Mononuclear cell (primary cell): ENCODE results near the gene CRKL. TPM values are rescaled to one million over a fixed set of nuclear protein-coding genes. Genes with fewer than 3 reads are reported as not detected.
"Not testable (repeated sequence)": the region's sequence is repeated elsewhere in the genome, so short reads cannot be mapped to it uniquely, and the experiment has no call there.

ENCODE experiments used
- H3K27me3 ChIP-seq: 2 replicates; pipeline ENCODE4 v1.6.0; 2011; ENCODE audit warnings: low read length, control low read depth; ENCODE audit not compliant: insufficient read depth
- H3K4me1 ChIP-seq: 2 replicates; pipeline ENCODE4 v1.5.1; 2011; ENCODE audit warnings: mild to moderate bottlenecking, low read length, control low read depth; ENCODE audit not compliant: insufficient read depth
- H3K4me3 ChIP-seq: 2 replicates; pipeline ENCODE4 v1.5.1; 2011; ENCODE audit warnings: mild to moderate bottlenecking, low read length, moderate library complexity
- H3K9me3 ChIP-seq: 2 replicates; pipeline ENCODE4 v1.5.1; 2011; ENCODE audit warnings: low read depth, mild to moderate bottlenecking, control low read depth, low read length
- total RNA-seq: library from RNA; depleted of rRNA; stranded (reverse); fragments of >200 nt; gene quantifications from one replicate; pipeline ENCODE4 v1.2.3, GENCODE V29; 2012

The CRKL gene
- total RNA-seq, 1 donor: 51.9 TPM

DNA sequence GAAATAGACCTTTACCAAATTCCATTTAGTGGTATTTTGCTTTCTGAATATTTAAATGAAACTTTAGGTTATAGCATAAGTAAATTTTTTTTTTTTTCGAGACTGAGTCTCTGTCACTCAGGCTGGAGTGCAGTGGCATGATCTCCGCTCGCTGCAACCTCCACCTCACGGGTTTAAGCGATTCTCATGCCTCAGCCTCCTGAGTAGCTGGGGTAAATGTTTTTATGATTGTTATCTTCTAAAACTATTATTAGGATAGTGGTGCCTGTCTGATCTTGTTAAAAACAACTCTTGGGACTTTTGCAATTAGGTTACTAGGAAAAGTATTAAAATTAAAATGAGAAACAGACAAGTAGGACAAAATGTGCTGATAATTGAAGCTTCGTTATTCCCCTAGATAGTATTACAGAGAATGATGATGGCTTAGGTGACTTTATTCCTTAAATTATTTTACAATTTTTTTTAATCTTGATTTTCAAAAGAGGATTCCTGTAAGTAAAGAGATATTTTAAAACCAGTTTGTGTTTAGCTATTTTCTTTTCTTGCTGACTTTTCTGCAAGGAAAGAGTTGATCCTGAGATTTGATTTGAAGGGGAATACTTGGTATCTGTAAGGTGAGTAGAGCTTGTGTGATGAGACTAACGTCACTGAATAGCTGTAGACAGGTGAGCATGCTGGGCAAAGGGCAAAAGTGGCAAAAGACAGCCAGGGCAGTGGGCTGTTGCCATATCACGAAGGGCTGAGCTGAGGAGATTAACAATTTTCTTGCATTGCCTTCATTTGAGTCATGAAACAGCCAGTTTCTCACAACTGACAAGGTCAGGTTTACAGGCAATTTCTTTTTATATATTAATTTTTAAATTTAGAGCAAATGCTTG lies 20.8 kb downstream of the CRKL start:
- H3K27me3 ChIP-seq: no peaks in the 10 kb centered on the region
- no peaks in the 10 kb centered on the region for H3K9me3 ChIP-seq
- peaks cover 29% of the 10 kb centered on the region for H3K4me1 ChIP-seq
- H3K4me3 ChIP-seq: no peak overlapping the region

- peaks cover 35% of the 10 kb centered on the region for H3K4me1 ChIP-seq
- not testable (repeated sequence) for H3K4me3 ChIP-seq, H3K27me3 ChIP-seq, H3K9me3 ChIP-seq
Measured at GRCh38 chr22:20939457-20940185, 22.4 kb downstream of the CRKL start.

DNA sequence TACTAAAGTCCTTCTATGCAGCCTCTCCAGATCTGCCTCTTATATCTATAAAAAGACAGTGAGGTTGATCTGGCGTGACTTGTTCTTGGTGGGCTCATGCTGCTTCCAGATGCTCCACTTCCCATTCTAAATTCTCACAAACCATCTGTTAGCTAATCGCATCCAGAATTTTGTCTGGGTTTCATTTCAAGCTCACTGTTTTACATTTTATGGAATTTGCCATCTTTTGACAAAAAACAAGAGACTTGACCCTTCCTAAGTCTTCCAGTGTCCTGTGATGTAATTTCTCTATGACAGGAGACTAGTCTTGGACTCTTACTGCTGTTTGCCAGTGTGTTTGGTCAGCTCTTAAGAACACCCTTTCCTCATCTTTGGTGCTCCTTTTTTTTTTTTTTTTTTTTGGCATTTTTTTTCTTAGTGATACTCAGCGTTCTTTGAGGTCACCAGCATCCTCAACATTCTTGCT lies 23.0 kb downstream of the CRKL start:
- H3K4me3 ChIP-seq: no peak overlapping the region
- H3K4me1 ChIP-seq: peaks cover 38% of the 10 kb centered on the region
- H3K27me3 ChIP-seq: no peaks in the 10 kb centered on the region
- no peaks in the 10 kb centered on the region for H3K9me3 ChIP-seq

DNA sequence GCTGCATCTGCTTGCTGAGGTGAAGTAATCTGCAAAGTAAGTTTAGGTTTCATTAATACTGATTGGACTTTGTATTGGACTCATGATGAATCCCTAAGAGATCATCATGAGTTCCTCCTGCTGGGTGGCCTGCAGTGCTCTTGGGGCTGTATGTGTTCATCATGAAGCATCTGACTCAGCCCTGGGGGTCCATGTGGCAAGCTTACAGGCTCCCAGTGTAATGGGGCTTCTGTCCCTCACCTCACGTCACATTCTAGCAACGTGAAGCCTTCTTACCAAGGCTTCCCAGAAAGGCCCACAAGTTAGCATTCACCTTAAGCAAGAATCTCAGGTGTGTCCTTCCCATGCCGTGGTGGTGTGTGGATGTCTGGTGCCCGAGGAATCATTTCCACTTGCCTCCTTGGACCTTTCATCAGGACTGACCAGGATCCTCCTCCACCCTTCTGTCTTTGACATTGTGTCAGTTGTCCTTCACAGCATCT lies 23.7 kb downstream of the CRKL start:
- H3K9me3 ChIP-seq: no peaks in the 10 kb centered on the region
- H3K27me3 ChIP-seq: no peaks in the 10 kb centered on the region
- H3K4me1 ChIP-seq: peaks cover 38% of the 10 kb centered on the region
- H3K4me3 ChIP-seq: no peak overlapping the region

DNA sequence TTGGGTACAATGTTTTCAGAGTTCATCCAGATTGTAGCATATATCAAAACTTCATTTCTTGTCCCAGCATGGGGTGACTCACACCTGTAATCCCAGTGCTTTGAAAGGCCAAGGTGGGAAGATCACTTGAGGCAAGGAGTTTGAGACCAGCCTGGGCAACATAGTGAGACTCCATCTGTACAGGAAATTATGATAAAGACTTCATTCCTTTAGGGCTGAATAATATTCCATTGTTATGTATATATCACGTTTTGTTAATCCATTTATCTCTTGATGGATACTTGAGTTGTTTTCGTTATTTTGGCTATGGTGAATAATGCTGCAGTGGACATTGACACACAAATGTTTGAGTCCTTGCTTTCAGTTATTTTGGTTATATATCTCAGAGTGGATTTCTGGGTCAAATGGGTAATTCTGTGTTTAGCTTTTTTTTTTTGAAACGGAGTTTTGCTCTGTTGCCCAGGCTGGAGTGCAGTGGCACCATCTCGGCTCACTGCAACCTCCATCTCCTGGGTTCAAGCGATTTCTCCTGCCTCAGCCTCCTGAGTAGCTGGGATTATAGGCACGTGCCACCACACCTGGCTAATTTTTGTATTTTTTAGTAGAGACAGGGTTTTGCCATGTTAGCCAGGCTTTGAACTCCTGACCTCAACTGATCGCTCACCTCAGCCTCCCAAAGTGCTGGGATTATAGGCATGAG lies 25.1 kb downstream of the CRKL start:
- peaks cover 30% of the 10 kb centered on the region for H3K4me1 ChIP-seq
- H3K9me3 ChIP-seq, H3K27me3 ChIP-seq, H3K4me3 ChIP-seq: not testable (repeated sequence)

DNA sequence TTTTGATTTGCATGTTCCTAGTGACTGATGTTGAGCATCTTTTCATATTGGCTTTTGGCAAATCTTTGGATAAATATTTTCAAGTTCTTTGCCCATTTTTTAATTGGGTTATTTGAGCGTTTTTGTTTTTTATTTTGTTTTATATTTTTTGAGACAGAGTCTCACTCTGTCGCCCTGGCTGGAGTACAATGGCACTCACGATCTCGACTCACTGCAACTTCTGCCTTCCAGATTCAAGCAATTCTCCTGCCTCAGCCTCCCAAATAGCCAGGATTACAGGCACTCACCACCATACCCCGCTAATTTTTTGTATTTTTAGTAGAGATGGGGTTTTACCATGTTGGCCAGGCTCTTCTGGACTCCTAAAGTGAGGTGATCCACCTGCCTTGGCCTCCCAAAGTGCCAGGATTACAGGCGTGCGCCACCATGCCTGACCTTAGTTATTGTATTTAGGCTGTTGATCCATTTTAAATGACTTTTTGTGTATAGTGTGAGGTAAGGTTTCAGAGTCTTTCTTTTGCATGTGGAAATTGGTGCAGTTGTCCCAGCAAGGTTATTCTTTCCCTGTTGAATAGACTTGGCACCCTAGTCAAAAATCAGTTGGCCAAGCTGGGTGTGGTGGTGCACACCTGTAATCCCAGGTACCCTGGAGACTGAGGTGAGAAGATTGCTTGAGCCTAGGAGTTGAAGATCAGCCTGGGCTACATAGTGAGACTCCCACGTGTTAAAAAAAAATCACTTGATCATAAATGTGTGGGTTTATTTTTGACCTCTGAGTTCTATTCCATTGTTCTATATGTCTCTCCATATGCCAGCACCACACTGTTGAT lies 26.1 kb downstream of the CRKL start:
- Histone ChIP-seq H3K4me1 (peaks cover 25% of the 10 kb centered on the region), H3K9me3 (no peaks in the 10 kb centered on the region), H3K27me3 (no peaks in the 10 kb centered on the region), H3K4me3 (no peak overlapping the region)

- Histone ChIP-seq H3K27me3 (no peaks in the 10 kb centered on the region), H3K4me3 (no peak overlapping the region), H3K9me3 (no peaks in the 10 kb centered on the region), H3K4me1 (peaks cover 25% of the 10 kb centered on the region)
Measured at GRCh38 chr22:20944042-20944441, 26.8 kb downstream of the CRKL start.

GRCh38 chr22:20945578-20945934 lies 28.3 kb downstream of the CRKL start:
- Histone ChIP-seq H3K27me3 (no peaks in the 10 kb centered on the region), H3K4me1 (peaks cover 30% of the 10 kb centered on the region), H3K9me3 (no peaks in the 10 kb centered on the region), H3K4me3 (no peak overlapping the region)

DNA sequence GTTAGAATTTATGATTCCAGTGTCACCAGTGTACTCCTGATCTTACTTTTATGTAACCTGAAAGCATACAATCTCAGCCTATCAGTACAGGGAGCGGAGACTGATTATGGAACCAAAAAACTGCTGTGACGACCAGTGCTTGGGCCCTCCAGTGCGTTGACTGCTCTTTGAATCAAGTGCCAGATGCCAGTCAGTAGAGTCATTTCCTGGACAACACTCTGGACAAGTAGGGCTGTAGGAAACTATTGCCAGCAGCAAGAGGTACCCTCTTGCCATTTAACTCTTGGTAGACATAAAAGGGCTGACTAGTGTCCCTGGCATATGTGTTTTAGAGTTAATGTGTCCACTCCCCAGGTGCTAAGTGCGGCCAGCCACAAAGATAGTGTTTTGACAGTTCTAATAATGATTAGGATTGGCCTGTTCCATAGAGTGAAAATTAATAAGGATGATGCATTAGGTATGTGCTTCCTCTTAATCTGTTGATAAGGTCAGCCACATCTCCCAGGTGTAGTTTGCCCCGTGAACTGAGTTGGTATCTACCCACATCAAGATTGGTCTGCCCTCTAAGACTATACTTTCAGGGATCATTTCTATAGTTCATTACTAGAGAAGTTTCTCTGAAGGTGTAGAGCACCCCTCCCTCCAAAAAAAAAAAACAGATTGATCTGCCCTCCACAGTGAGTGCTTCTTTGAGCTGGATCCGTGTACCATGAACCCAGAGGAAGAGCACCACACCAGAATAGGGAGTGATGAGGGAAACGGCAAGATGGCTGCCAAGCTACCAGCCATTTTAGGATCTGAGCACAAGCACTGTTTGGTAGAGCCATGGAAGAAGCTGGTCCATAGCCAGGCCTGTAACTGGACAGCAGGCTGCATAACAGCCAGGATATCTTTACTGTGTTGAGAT lies 29.1 kb downstream of the CRKL start:
- Histone ChIP-seq H3K9me3 (no peaks in the 10 kb centered on the region), H3K27me3 (no peaks in the 10 kb centered on the region), H3K4me3 (no peak overlapping the region), H3K4me1 (peaks cover 24% of the 10 kb centered on the region)

GRCh38 chr22:20946991-20947390 lies 29.8 kb downstream of the CRKL start:
- no peak overlapping the region for H3K4me3 ChIP-seq
- no peaks in the 10 kb centered on the region for H3K9me3 ChIP-seq
- peaks cover 20% of the 10 kb centered on the region for H3K4me1 ChIP-seq
- no peaks in the 10 kb centered on the region for H3K27me3 ChIP-seq

DNA sequence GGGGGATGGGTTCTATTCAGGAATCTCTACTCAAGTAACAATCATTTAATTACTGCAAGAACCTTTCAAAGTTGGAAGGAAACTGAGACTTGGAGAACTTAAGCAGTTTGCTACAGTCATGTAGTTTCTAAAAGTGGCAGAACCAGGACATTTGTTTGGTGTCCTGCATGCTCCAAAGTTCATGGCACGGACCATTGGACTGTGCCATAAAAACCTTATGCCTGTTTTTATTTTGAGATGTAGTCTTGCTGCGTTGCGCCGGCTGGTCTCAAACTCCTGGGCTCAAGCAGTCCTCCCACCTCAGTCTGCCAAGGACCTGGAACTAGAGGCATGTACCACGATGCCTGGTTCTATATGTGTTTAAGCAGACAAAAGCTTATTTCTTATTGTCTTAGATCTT lies 31.2 kb downstream of the CRKL start:
- H3K27me3 ChIP-seq: no peaks in the 10 kb centered on the region
- H3K9me3 ChIP-seq: no peaks in the 10 kb centered on the region

GRCh38 chr22:20948989-20949388 lies 31.8 kb downstream of the CRKL start:
- H3K4me1 ChIP-seq: peaks cover 10% of the 10 kb centered on the region
- no peaks in the 10 kb centered on the region for H3K27me3 ChIP-seq
- H3K9me3 ChIP-seq: no peaks in the 10 kb centered on the region
- no peak overlapping the region for H3K4me3 ChIP-seq

More for the DNA sequence above, 31.2 kb downstream of the CRKL start:
- H3K4me1 ChIP-seq: peaks cover 12% of the 10 kb centered on the region
- no peak overlapping the region for H3K4me3 ChIP-seq

GRCh38 chr22:20949698-20950183 lies 32.5 kb downstream of the CRKL start:
- H3K4me3 ChIP-seq: no peak overlapping the region

More at GRCh38 chr22:20949698-20950183, 32.5 kb downstream of the CRKL start:
- H3K4me1 ChIP-seq: peaks cover 8% of the 10 kb centered on the region
- no peaks in the 10 kb centered on the region for H3K27me3 ChIP-seq
- H3K9me3 ChIP-seq: no peaks in the 10 kb centered on the region
